Measurements from ENCODE around the gene HIVEP3.
A peak's percentile ranks its signal among the peaks of the same experiment; 100 is the strongest.

The HIVEP3 gene

GRCh38 chr1:41791667-41792484 is 126.8 kb downstream of the HIVEP3 start:
- Mint-ChIP-seq H3K4me1 (peaks cover 53% of the 10 kb centered on the region), H3K27ac (peak overlapping the region; percentile 90), H3K36me3 (peaks cover 24% of the 10 kb centered on the region), H3K27me3 (no peaks in the 10 kb centered on the region), H3K4me3 (peak overlapping the region; percentile 33), H3K9me3 (peaks cover 10% of the 10 kb centered on the region)
- CTCF ChIA-PET: interaction anchor here (0.8 to 2.1 kb wide), 3 partner anchors 11 to 100 kb away, joined by 3 to 6 read pairs (median 4); no protein-coding TSS in a partner anchor
- peak; percentile 60 for DNase-seq

- CTCF ChIA-PET: interaction anchor here (0.6 to 2.1 kb wide), 4 partner anchors 9 to 73 kb away, joined by 3 to 6 read pairs (median 4); no protein-coding TSS in a partner anchor
- Mint-ChIP-seq H3K4me1 (peaks cover 49% of the 10 kb centered on the region), H3K4me3 (no peak overlapping the region), H3K9me3 (peaks cover 12% of the 10 kb centered on the region), H3K36me3 (peaks cover 24% of the 10 kb centered on the region), H3K27ac (peak overlapping the region; percentile 81), H3K27me3 (no peaks in the 10 kb centered on the region)
- DNase-seq: no peak
Observed at GRCh38 chr1:41790351-41790750, 128.4 kb downstream of the HIVEP3 start.

- peaks cover 45% of the 10 kb centered on the region for H3K4me1 Mint-ChIP-seq
- peaks cover 26% of the 10 kb centered on the region for H3K36me3 Mint-ChIP-seq
- peak overlapping the region; percentile 81 for H3K27ac Mint-ChIP-seq
Observed at GRCh38 chr1:41789661-41790330, 128.9 kb downstream of the HIVEP3 start.

GRCh38 chr1:41788427-41788826 is 130.3 kb downstream of the HIVEP3 start:
- no peak overlapping the region for H3K4me3 Mint-ChIP-seq
- no peak overlapping the region for H3K27ac Mint-ChIP-seq
- CTCF ChIA-PET: interaction anchor here (1.3 kb wide), 1 partner anchor 16 kb away, joined by 3 read pairs; no protein-coding TSS in a partner anchor
- no peak for DNase-seq
- H3K36me3 Mint-ChIP-seq: peaks cover 35% of the 10 kb centered on the region
- peaks cover 28% of the 10 kb centered on the region for H3K9me3 Mint-ChIP-seq
- H3K4me1 Mint-ChIP-seq: peaks cover 46% of the 10 kb centered on the region
- H3K27me3 Mint-ChIP-seq: peaks cover 3% of the 10 kb centered on the region

More at GRCh38 chr1:41789661-41790330, 128.9 kb downstream of the HIVEP3 start:
- no peaks in the 10 kb centered on the region for H3K27me3 Mint-ChIP-seq
- H3K9me3 Mint-ChIP-seq: peaks cover 16% of the 10 kb centered on the region
- CTCF ChIA-PET: interaction anchor here (0.6 to 2.1 kb wide), 4 partner anchors 9 to 73 kb away, joined by 3 to 6 read pairs (median 4); no protein-coding TSS in a partner anchor
- no peak overlapping the region for H3K4me3 Mint-ChIP-seq
- no peak for DNase-seq

- no peak overlapping the region for H3K4me3 Mint-ChIP-seq
- DNase-seq: no peak
- H3K9me3 Mint-ChIP-seq: peaks cover 23% of the 10 kb centered on the region
- peaks cover 24% of the 10 kb centered on the region for H3K36me3 Mint-ChIP-seq
- CTCF ChIA-PET: no interaction called here
- H3K4me1 Mint-ChIP-seq: peaks cover 11% of the 10 kb centered on the region
- peaks cover 11% of the 10 kb centered on the region for H3K27me3 Mint-ChIP-seq
- H3K27ac Mint-ChIP-seq: peak overlapping the region; percentile 63
Observed at GRCh38 chr1:41784531-41785274, 134.0 kb downstream of the HIVEP3 start.

GRCh38 chr1:41783189-41783639 is 135.5 kb downstream of the HIVEP3 start:
- Mint-ChIP-seq H3K4me3 (no peak overlapping the region), H3K27ac (no peak overlapping the region), H3K36me3 (peaks cover 26% of the 10 kb centered on the region), H3K9me3 (peaks cover 23% of the 10 kb centered on the region), H3K27me3 (peaks cover 11% of the 10 kb centered on the region), H3K4me1 (peaks cover 9% of the 10 kb centered on the region)
- CTCF ChIA-PET: no interaction called here
- no peak for DNase-seq

- CTCF ChIA-PET: interaction anchor here (1.0 to 1.7 kb wide), 3 partner anchors 10 to 393 kb away, joined by 3 to 11 read pairs (median 6); no protein-coding TSS in a partner anchor
- Mint-ChIP-seq H3K27ac (no peak overlapping the region), H3K36me3 (peaks cover 24% of the 10 kb centered on the region)
Observed at GRCh38 chr1:41780916-41781315, 137.8 kb downstream of the HIVEP3 start.

GRCh38 chr1:41780322-41780721 is 138.4 kb downstream of the HIVEP3 start:
- DNase-seq: no peak
- H3K36me3 Mint-ChIP-seq: peaks cover 24% of the 10 kb centered on the region
- H3K4me1 Mint-ChIP-seq: peaks cover 9% of the 10 kb centered on the region
- CTCF ChIA-PET: interaction anchor here (1.5 to 1.7 kb wide), 2 partner anchors 10 to 206 kb away, joined by 6 to 11 read pairs; no protein-coding TSS in a partner anchor
- no peak overlapping the region for H3K27ac Mint-ChIP-seq
- H3K4me3 Mint-ChIP-seq: no peak overlapping the region
- H3K9me3 Mint-ChIP-seq: peaks cover 21% of the 10 kb centered on the region
- H3K27me3 Mint-ChIP-seq: peaks cover 11% of the 10 kb centered on the region

More at GRCh38 chr1:41780916-41781315, 137.8 kb downstream of the HIVEP3 start:
- peaks cover 9% of the 10 kb centered on the region for H3K4me1 Mint-ChIP-seq
- peaks cover 21% of the 10 kb centered on the region for H3K9me3 Mint-ChIP-seq
- DNase-seq: no peak
- H3K4me3 Mint-ChIP-seq: no peak overlapping the region
- peaks cover 11% of the 10 kb centered on the region for H3K27me3 Mint-ChIP-seq

GRCh38 chr1:41779360-41779759 is 139.4 kb downstream of the HIVEP3 start:
- Mint-ChIP-seq H3K36me3 (peaks cover 16% of the 10 kb centered on the region), H3K4me3 (no peak overlapping the region), H3K4me1 (peaks cover 9% of the 10 kb centered on the region), H3K27ac (no peak overlapping the region), H3K9me3 (peaks cover 13% of the 10 kb centered on the region), H3K27me3 (peaks cover 11% of the 10 kb centered on the region)
- CTCF ChIA-PET: no interaction called here
- no peak for DNase-seq

- CTCF ChIA-PET: interaction anchor here (1.3 to 1.5 kb wide), 2 partner anchors 15 to 203 kb away, joined by 3 to 4 read pairs; no protein-coding TSS in a partner anchor
- H3K36me3 Mint-ChIP-seq: peaks cover 8% of the 10 kb centered on the region
- peaks cover 3% of the 10 kb centered on the region for H3K27me3 Mint-ChIP-seq
Observed at GRCh38 chr1:41777695-41778094, 141.0 kb downstream of the HIVEP3 start.

GRCh38 chr1:41776891-41777441 is 141.8 kb downstream of the HIVEP3 start:
- no peak overlapping the region for H3K4me3 Mint-ChIP-seq
- peaks cover 3% of the 10 kb centered on the region for H3K27me3 Mint-ChIP-seq
- no peak for DNase-seq
- no peak overlapping the region for H3K27ac Mint-ChIP-seq
- H3K9me3 Mint-ChIP-seq: no peaks in the 10 kb centered on the region
- CTCF ChIA-PET: interaction anchor here (1.3 to 1.5 kb wide), 2 partner anchors 15 to 203 kb away, joined by 3 to 4 read pairs; no protein-coding TSS in a partner anchor
- peaks cover 6% of the 10 kb centered on the region for H3K36me3 Mint-ChIP-seq
- peaks cover 5% of the 10 kb centered on the region for H3K4me1 Mint-ChIP-seq

More at GRCh38 chr1:41777695-41778094, 141.0 kb downstream of the HIVEP3 start:
- peaks cover 4% of the 10 kb centered on the region for H3K4me1 Mint-ChIP-seq
- no peak overlapping the region for H3K4me3 Mint-ChIP-seq
- H3K27ac Mint-ChIP-seq: no peak overlapping the region
- H3K9me3 Mint-ChIP-seq: peaks cover 2% of the 10 kb centered on the region
- DNase-seq: no peak

- no peak for DNase-seq
- Mint-ChIP-seq H3K4me3 (no peak overlapping the region), H3K9me3 (no peaks in the 10 kb centered on the region), H3K4me1 (peaks cover 9% of the 10 kb centered on the region), H3K27ac (no peak overlapping the region), H3K36me3 (peaks cover 3% of the 10 kb centered on the region), H3K27me3 (no peaks in the 10 kb centered on the region)
- CTCF ChIA-PET: no interaction called here
Observed at GRCh38 chr1:41775956-41776585, 142.7 kb downstream of the HIVEP3 start.

GRCh38 chr1:41774471-41774990 is 144.2 kb downstream of the HIVEP3 start:
- Mint-ChIP-seq H3K4me3 (no peak overlapping the region), H3K9me3 (no peaks in the 10 kb centered on the region), H3K36me3 (peaks cover 3% of the 10 kb centered on the region), H3K27ac (no peak overlapping the region), H3K4me1 (peaks cover 8% of the 10 kb centered on the region), H3K27me3 (no peaks in the 10 kb centered on the region)
- CTCF ChIA-PET: no interaction called here
- DNase-seq: no peak

Measured in activated naive CD4-positive, alpha-beta T cell treated with anti-CD3 and anti-CD28 coated beads, Interleukin-2, amount 10 ng/mL, durations not matched to agents 7 days and 5 days (primary cell).